GM19240 (cell line): ENCODE data around the gene FOXD2.

Source experiments
- DNase-seq: peaks from one replicate; pipeline ENCODE4 v3.0.0; 2011; ENCODE audit warnings: low spot score; ENCODE audit not compliant: insufficient read length

Gene FOXD2

DNA sequence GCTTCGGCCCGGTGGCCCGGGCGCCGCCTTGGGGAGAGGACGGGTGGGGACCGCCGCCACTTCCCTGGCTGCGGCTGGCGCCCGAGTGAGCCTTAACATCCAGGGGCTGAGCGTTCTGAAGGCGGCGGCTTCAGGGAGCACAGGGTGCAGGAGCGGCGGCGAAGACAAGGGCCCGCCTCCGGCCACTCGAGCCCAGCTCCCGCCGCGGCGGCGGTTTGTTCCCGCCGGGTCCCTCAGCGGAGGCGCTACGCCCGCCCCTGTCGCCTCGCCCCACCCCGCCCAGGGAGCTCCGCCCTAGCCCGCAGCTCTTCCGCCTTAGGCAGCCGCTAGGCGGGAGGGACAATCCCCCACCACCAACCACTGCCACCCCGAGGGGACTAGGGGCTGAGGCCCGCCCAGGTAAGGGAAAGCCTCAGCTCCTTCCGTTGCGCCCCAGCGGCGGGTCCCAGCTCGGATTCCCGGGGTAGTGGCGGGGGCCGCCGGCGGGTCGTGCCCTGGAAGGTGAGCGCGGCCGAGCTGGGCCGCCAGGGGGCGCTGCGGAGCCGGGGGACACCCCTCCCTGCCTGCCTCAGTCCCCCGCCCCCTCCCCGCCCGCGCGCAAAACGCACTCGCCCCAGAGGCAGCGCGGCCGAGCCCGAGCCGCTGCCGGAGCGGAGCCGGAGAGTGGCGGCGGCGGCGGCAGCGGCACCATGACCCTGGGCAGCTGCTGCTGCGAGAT is at the start of gene FOXD2:
Gene FOXD2 (plus strand): TSS at position 598 of the 718 bp plus-strand sequence. CDS start 92 bp downstream, at position 690.
- DNase-seq: peak; percentile 94

- peak; percentile 46 for DNase-seq
These were observed 49.0 kb upstream of the FOXD2 start for GRCh38 chr1:47388891-47389238.

DNA sequence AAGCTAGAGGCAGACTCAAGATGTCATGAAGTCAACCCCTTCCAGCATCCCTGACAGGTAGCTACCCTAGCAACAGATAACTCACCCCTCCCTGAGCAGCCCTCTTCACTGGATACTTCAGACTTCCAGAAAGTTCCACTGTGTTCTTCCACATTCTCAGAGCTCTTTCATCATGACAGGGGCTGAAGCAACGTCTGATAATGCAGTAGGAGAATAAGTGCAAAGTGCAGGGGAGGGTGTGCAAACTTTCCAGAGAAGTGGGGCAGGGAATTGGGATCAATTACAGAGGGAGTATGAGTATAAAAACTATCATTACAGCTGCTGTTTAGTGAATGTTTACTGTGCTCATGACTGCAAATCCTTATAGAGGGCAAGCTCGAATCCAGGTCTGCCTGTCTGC is 48.1 kb upstream of the FOXD2 start:
- no peak for DNase-seq

DNA sequence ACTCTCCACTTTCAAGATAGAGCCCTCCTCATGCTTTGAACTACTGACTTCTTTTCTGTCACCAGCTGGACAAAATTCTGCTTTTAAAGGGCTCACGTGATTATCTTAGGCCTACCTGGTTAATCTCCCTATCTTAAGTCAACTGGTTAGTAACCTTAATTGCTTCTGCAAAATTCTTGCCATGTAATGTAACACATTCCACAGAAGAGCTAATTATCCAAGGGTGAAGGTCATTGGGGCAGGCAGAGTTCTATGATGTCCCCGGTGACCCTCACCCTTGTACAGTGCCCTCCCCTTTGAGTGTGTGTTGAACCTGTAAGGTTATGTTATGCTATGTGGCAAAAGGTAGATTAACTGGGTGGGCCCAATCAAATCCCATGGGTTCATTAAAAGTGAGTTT is 47.0 kb upstream of the FOXD2 start:
- no peak for DNase-seq

DNA sequence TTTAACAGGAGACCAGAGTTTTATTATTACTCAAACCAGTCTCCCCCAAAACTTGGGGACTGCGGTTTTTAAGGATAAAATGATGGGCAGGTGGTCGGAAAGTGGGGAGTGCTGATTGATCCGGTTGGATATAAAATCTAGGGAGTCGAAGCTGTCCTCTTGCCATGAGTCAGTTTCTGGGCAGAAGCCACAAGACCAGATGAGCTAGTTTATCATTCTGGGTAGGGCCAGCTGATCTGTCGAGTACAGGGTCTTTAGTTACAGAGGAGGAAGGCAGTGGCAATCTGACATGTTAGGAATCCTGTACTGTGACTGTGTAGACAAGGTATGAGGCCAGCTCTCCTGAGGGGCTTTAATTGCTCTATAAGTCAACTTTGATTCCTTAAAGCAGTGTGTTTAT is 44.7 kb upstream of the FOXD2 start:
- DNase-seq: no peak

DNA sequence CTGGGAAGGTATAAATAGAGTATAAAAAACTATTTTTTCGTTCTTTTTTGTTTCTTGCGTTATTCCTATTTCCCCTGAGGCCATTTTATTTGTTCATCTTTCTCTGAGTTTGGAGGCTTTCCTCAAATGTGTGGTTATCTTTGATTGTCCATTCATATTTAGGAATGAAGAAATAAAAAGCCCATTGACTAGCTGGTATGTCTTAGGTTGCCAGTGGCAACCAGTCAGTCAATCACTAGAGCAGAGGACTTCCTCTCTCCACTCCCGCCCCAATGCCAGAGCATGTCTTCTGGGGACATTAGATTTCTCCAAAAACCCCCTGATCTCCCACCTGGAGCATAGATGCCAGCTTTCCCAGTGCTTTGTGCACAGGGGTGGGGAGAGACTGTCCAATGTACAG is 42.4 kb upstream of the FOXD2 start:
- no peak for DNase-seq

GRCh38 chr1:47396671-47397196 is 41.1 kb upstream of the FOXD2 start:
- no peak for DNase-seq

- no peak for DNase-seq
These were observed 38.6 kb upstream of the FOXD2 start for GRCh38 chr1:47399138-47399845.

DNA sequence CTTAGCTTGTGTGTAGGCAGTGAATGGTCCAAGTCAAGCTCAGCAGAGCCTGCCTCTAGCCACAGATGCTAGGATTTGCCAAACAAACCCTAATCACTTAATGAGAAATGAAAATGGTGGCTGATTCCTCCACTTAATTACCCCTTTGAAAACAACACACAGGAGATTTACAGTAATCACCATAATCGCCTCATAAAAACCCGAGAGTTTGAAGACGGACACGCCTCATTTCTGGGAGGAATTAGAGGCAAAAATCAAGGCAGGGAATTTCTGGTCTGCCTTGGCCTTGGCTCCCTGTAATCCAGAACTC is 38.0 kb upstream of the FOXD2 start:
- DNase-seq: no peak

- no peak for DNase-seq
These were observed 36.1 kb upstream of the FOXD2 start for GRCh38 chr1:47401761-47402160.

- no peak for DNase-seq
These were observed 35.3 kb upstream of the FOXD2 start for GRCh38 chr1:47402591-47402990.

DNA sequence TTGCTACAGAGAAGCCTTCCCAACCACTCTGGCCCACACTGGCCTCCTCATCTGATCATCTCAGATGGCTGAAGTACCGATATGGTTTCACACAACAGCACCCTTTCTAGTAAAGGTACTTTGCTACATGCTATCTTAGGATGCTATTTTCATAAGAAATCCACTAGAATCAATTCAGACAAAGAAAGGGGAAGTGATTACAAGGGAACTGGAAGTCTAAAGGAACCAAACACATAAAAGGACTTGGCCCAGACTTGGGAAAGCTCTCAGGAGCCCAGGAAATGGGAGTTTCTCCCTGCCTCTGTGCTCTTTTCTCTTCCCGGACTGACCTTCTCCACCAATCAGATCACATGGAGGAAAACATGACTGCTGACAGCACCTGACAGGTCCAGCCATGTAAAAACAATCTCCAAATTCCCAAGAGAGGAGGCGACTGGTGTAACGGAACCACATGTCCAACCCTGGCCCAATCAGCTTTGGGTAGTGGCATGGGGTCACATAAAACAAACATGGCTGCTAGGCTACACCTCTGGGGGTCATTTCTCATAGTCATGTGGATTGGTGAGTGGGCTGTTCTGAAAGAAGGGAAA is 34.4 kb upstream of the FOXD2 start:
- DNase-seq: no peak

GRCh38 chr1:47405697-47406096 is 32.1 kb upstream of the FOXD2 start:
- DNase-seq: no peak

- DNase-seq: no peak
These were observed 30.9 kb upstream of the FOXD2 start for GRCh38 chr1:47406966-47407365.

DNA sequence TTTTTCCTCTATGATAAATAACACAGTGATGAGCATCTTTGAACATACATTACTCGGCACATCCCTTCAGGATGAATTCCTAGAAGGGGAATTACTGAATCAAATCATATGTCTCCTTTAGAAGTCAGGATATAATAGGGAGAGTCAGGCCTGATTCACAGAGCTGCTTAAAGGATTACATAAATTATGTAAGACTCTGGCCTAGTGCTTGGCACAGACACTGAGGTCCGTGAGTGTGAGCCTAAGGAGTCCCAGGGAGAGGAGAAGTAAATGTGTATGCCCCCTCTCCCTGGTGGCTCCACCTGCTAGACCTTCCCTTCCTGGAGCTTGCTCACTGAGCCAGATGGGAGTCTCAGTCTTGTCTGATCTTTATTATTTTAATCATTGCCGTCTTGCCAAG is 30.4 kb upstream of the FOXD2 start:
- DNase-seq: no peak

GRCh38 chr1:47409311-47410067 is 28.4 kb upstream of the FOXD2 start:
- DNase-seq: no peak

DNA sequence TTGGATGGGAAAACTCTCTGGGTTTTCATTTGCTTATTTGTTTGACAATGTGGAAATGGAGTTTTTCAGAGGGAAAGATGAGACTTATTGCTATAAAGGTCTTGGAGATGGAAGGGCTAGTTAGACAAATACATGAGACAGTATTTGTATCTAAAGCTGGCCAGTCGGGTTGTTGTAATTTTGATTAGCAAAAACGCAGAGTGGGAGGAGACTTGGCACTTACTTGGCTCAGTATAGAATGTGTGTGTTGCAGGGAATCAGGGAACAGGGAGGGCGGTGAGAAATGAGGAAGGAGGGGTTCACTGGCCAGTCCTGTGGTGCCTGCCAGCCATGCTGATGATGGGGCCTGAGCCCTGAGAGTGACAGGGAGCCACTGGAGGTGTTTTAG is 27.8 kb upstream of the FOXD2 start:
- DNase-seq: no peak

GRCh38 chr1:47411436-47411835 is 26.4 kb upstream of the FOXD2 start:
- DNase-seq: no peak

DNA sequence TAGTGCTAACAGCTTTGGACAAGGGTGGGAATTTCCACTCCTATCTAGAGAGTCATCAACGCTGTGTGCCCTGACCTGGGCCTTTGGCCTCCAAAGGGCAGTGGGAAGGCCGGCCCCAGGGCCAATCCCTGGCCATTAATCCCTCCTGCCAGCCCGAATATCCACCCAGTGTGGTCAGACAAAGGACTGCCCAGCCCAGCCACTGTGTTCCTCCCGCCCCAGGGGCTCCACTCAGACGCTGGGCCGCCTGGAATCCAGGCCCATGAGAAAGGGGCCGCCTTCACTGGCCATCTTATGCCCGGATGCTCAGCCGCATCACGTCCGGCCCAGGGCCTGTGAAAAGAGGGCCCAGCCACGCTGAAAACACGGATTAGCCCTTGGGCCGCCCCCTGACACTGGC is 25.4 kb upstream of the FOXD2 start:
- DNase-seq: no peak

DNA sequence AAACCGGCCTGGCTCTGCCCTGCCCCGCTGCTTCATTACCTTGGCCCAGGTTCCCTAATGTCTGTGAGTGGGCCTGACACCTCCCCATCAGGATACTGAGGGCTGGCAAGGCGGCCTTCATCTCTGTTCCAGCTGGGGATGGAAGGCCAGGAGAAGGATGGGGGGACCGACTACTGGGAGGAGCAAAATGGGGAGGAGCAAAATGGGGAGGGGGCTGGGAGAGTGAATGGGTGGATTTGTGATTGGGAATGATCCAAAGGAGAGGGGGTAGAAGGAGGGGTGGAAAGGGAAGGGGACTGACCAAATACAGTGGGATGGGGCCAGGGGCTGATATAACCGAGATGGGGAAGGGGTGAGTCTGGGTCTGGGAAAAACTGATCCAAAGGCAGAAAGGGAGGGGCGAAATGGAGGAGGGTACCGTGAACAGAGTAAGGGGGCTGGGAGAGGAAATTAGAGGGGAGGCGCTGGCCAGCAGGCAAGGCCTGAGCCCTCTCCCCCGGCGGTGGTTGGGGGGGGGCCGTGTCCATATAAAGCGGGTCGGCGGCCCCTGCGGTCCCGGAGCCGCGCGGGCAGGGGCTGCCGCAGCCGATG is 22.0 kb upstream of the FOXD2 start, which contains the start of gene FOXE3:
Gene FOXE3 (plus strand): TSS at position 558 of the 591 bp plus-strand sequence. CDS start 31 bp downstream, at position 589.
- DNase-seq: no peak
